HG03565 (cell line): Measurements from ENCODE around the gene BRF1.

Experiments
- ATAC-seq: cut with Tn5 transposase; IDR thresholded peaks from one replicate; pipeline ENCODE4 v1.9.1; 2021; ENCODE audit warnings: mild to moderate bottlenecking, moderate library complexity; ENCODE audit not compliant: unreplicated experiment

Gene BRF1

GRCh38 chr14:105244334-105244733, 56.5 kb downstream of the BRF1 start:
- no peak for ATAC-seq

GRCh38 chr14:105241641-105242040, 59.2 kb downstream of the BRF1 start:
- no peak for ATAC-seq

GRCh38 chr14:105240811-105241576, 59.8 kb downstream of the BRF1 start:
- no peak for ATAC-seq

- no peak for ATAC-seq
Measured at GRCh38 chr14:105229099-105229655, 71.6 kb downstream of the BRF1 start.

GRCh38 chr14:105228562-105228961, 72.2 kb downstream of the BRF1 start:
- no peak for ATAC-seq

GRCh38 chr14:105227346-105227745, 73.5 kb downstream of the BRF1 start:
- ATAC-seq, result no peak

- no peak for ATAC-seq
Measured at GRCh38 chr14:105226198-105226597, 74.6 kb downstream of the BRF1 start.

GRCh38 chr14:105224845-105225570, 75.8 kb downstream of the BRF1 start:
- no peak for ATAC-seq

- ATAC-seq, result no peak
Measured at GRCh38 chr14:105223770-105224544, 76.8 kb downstream of the BRF1 start.

- ATAC-seq, result no peak
Measured at GRCh38 chr14:105223260-105223659, 77.5 kb downstream of the BRF1 start.

- ATAC-seq, result no peak
Measured at GRCh38 chr14:105221598-105222178, 79.1 kb downstream of the BRF1 start.

GRCh38 chr14:105220699-105221597, 79.9 kb downstream of the BRF1 start:
- ATAC-seq, result no peak

GRCh38 chr14:105219753-105220152, 81.0 kb downstream of the BRF1 start:
- no peak for ATAC-seq

- ATAC-seq, result no peak
Measured at GRCh38 chr14:105219043-105219612, 81.7 kb downstream of the BRF1 start.

GRCh38 chr14:105218611-105219010, 82.2 kb downstream of the BRF1 start:
- ATAC-seq, result no peak

- ATAC-seq, result no peak
Measured at GRCh38 chr14:105217774-105218173, 83.0 kb downstream of the BRF1 start.

- no peak for ATAC-seq
Measured at GRCh38 chr14:105216490-105217247, 84.1 kb downstream of the BRF1 start.

- no peak for ATAC-seq
Measured at GRCh38 chr14:105215602-105216001, 85.2 kb downstream of the BRF1 start.
